ENCODE data around the gene GALNT2.

The GALNT2 gene

GRCh38 chr1:230186003-230186863 is 119.2 kb downstream of the GALNT2 start:
- Mint-ChIP-seq H3K27me3 (no peaks in the 10 kb centered on the region), H3K9me3 (peaks cover 0 to 2% of the 10 kb centered on the region in 2 donors), H3K4me3 (no peak overlapping the region), H3K4me1 (peaks cover 36 to 56% of the 10 kb centered on the region in 2 donors), H3K27ac (no peak overlapping the region), H3K36me3 (peaks cover 34 to 71% of the 10 kb centered on the region in 2 donors)
- ATAC-seq (replicated peaks): no peak
- DNase-seq: no peak

- Mint-ChIP-seq H3K27me3 (no peaks in the 10 kb centered on the region), H3K4me3 (no peak overlapping the region), H3K36me3 (peaks cover 30 to 69% of the 10 kb centered on the region in 2 donors), H3K27ac (peak overlapping the region; percentile 22), H3K4me1 (peaks cover 40 to 58% of the 10 kb centered on the region in 2 donors), H3K9me3 (peaks cover 0 to 2% of the 10 kb centered on the region in 2 donors)
- ATAC-seq (replicated peaks) (no peak), DNase-seq (no peak)
These were observed 119.8 kb downstream of the GALNT2 start for GRCh38 chr1:230186874-230187273.

GRCh38 chr1:230187290-230187689 is 120.3 kb downstream of the GALNT2 start:
- Mint-ChIP-seq H3K27me3 (no peaks in the 10 kb centered on the region), H3K9me3 (peaks cover 0 to 2% of the 10 kb centered on the region in 2 donors), H3K27ac (peak overlapping the region; percentile 71), H3K36me3 (peaks cover 30 to 72% of the 10 kb centered on the region in 2 donors), H3K4me1 (peaks cover 40 to 61% of the 10 kb centered on the region in 2 donors), H3K4me3 (no peak overlapping the region)
- no peak for ATAC-seq (replicated peaks)
- DNase-seq: no peak

GRCh38 chr1:230188826-230189225 is 121.8 kb downstream of the GALNT2 start:
- DNase-seq (no peak), ATAC-seq (replicated peaks) (no peak)
- H3K27ac Mint-ChIP-seq: no peak overlapping the region
- no peak overlapping the region for H3K4me3 Mint-ChIP-seq
- peaks cover 23 to 71% of the 10 kb centered on the region in 2 donors for H3K36me3 Mint-ChIP-seq
- no peaks in the 10 kb centered on the region for H3K27me3 Mint-ChIP-seq
- peaks cover 39 to 64% of the 10 kb centered on the region in 2 donors for H3K4me1 Mint-ChIP-seq
- peaks cover 0 to 2% of the 10 kb centered on the region in 2 donors for H3K9me3 Mint-ChIP-seq

- H3K4me1 Mint-ChIP-seq: peaks cover 40 to 67% of the 10 kb centered on the region in 2 donors
- no peak for ATAC-seq (replicated peaks)
- H3K27me3 Mint-ChIP-seq: no peaks in the 10 kb centered on the region
- peaks cover 0 to 2% of the 10 kb centered on the region in 2 donors for H3K9me3 Mint-ChIP-seq
- H3K27ac Mint-ChIP-seq: no peak overlapping the region
- DNase-seq: no peak
- H3K4me3 Mint-ChIP-seq: no peak overlapping the region
- peaks cover 20 to 69% of the 10 kb centered on the region in 2 donors for H3K36me3 Mint-ChIP-seq
These were observed 122.3 kb downstream of the GALNT2 start for GRCh38 chr1:230189341-230189740.

GRCh38 chr1:230189824-230190223 is 122.8 kb downstream of the GALNT2 start:
- H3K4me1 Mint-ChIP-seq: peaks cover 38 to 66% of the 10 kb centered on the region in 2 donors
- DNase-seq: no peak
- H3K9me3 Mint-ChIP-seq: no peaks in the 10 kb centered on the region
- H3K27ac Mint-ChIP-seq: peak overlapping the region; percentile 75
- no peaks in the 10 kb centered on the region for H3K27me3 Mint-ChIP-seq
- ATAC-seq (replicated peaks): no peak
- H3K36me3 Mint-ChIP-seq: peaks cover 18 to 68% of the 10 kb centered on the region in 2 donors
- H3K4me3 Mint-ChIP-seq: no peak overlapping the region

- Mint-ChIP-seq H3K4me1 (peaks cover 27 to 60% of the 10 kb centered on the region in 2 donors), H3K36me3 (peaks cover 17 to 64% of the 10 kb centered on the region in 2 donors), H3K27ac (peak overlapping the region; percentile 82), H3K9me3 (no peaks in the 10 kb centered on the region), H3K4me3 (peak overlapping the region in 1 of 2 donors; percentile 2), H3K27me3 (no peaks in the 10 kb centered on the region)
- DNase-seq (peak; percentile 17), ATAC-seq (replicated peaks) (peak; percentile 95)
These were observed 124.2 kb downstream of the GALNT2 start for GRCh38 chr1:230191079-230191804.

GRCh38 chr1:230191855-230192254 is 124.8 kb downstream of the GALNT2 start:
- DNase-seq: no peak
- no peaks in the 10 kb centered on the region for H3K9me3 Mint-ChIP-seq
- no peaks in the 10 kb centered on the region for H3K27me3 Mint-ChIP-seq
- ATAC-seq (replicated peaks): no peak
- peaks cover 19 to 63% of the 10 kb centered on the region in 2 donors for H3K36me3 Mint-ChIP-seq
- H3K4me1 Mint-ChIP-seq: peaks cover 26 to 55% of the 10 kb centered on the region in 2 donors
- H3K27ac Mint-ChIP-seq: no peak overlapping the region
- no peak overlapping the region for H3K4me3 Mint-ChIP-seq

- ATAC-seq (replicated peaks): no peak
- H3K4me3 Mint-ChIP-seq: no peak overlapping the region
- peaks cover 23 to 55% of the 10 kb centered on the region in 2 donors for H3K36me3 Mint-ChIP-seq
- H3K27me3 Mint-ChIP-seq: no peaks in the 10 kb centered on the region
- no peaks in the 10 kb centered on the region for H3K9me3 Mint-ChIP-seq
- DNase-seq: no peak
- no peak overlapping the region for H3K27ac Mint-ChIP-seq
- peaks cover 23 to 42% of the 10 kb centered on the region in 2 donors for H3K4me1 Mint-ChIP-seq
These were observed 127.5 kb downstream of the GALNT2 start for GRCh38 chr1:230194525-230194924.

GRCh38 chr1:230195199-230195598 is 128.2 kb downstream of the GALNT2 start:
- peak overlapping the region; percentile 43 for H3K27ac Mint-ChIP-seq

GRCh38 chr1:230196077-230196476 is 129.0 kb downstream of the GALNT2 start:
- no peak for ATAC-seq (replicated peaks)
- H3K27ac Mint-ChIP-seq: no peak overlapping the region
- DNase-seq: no peak
- H3K4me1 Mint-ChIP-seq: peaks cover 14 to 34% of the 10 kb centered on the region in 2 donors
- no peak overlapping the region for H3K4me3 Mint-ChIP-seq
- H3K36me3 Mint-ChIP-seq: peaks cover 24 to 49% of the 10 kb centered on the region in 2 donors
- H3K27me3 Mint-ChIP-seq: no peaks in the 10 kb centered on the region
- H3K9me3 Mint-ChIP-seq: no peaks in the 10 kb centered on the region

More at GRCh38 chr1:230195199-230195598, 128.2 kb downstream of the GALNT2 start:
- no peaks in the 10 kb centered on the region for H3K27me3 Mint-ChIP-seq
- H3K36me3 Mint-ChIP-seq: peaks cover 23 to 49% of the 10 kb centered on the region in 2 donors
- no peaks in the 10 kb centered on the region for H3K9me3 Mint-ChIP-seq
- peaks cover 18 to 42% of the 10 kb centered on the region in 2 donors for H3K4me1 Mint-ChIP-seq
- DNase-seq (no peak), ATAC-seq (replicated peaks) (no peak)
- H3K4me3 Mint-ChIP-seq: no peak overlapping the region

- peaks cover 26 to 47% of the 10 kb centered on the region in 2 donors for H3K36me3 Mint-ChIP-seq
- H3K27ac Mint-ChIP-seq: peak overlapping the region; percentile 33
- no peak for DNase-seq
- no peak for ATAC-seq (replicated peaks)
- H3K4me3 Mint-ChIP-seq: no peak overlapping the region
- peaks cover 13 to 26% of the 10 kb centered on the region in 2 donors for H3K4me1 Mint-ChIP-seq
- no peaks in the 10 kb centered on the region for H3K9me3 Mint-ChIP-seq
- H3K27me3 Mint-ChIP-seq: no peaks in the 10 kb centered on the region
These were observed 130.9 kb downstream of the GALNT2 start for GRCh38 chr1:230197644-230198567.

GRCh38 chr1:230199034-230199433 is 132.0 kb downstream of the GALNT2 start:
- Mint-ChIP-seq H3K27ac (no peak overlapping the region), H3K4me3 (no peak overlapping the region), H3K9me3 (no peaks in the 10 kb centered on the region), H3K4me1 (peaks cover 11 to 18% of the 10 kb centered on the region in 2 donors), H3K36me3 (peaks cover 33 to 49% of the 10 kb centered on the region in 2 donors), H3K27me3 (no peaks in the 10 kb centered on the region)
- DNase-seq (no peak), ATAC-seq (replicated peaks) (no peak)

Measured in stimulated activated naive B cell treated with anti-CD40 and anti-IgM and Interleukin-4, amounts not matched to agents 10 μg/mL and 1 μg/mL and 100 μg/mL, for 72 hours (primary cell).